Stimulated activated CD8-positive, alpha-beta memory T cell treated with anti-CD3 and anti-CD28 coated beads, Interleukin-15, amount 100 ng/mL, for 48 hours (primary cell): ENCODE data around the gene ZNF609.

ENCODE experiments used
- DNase-seq, 2 donors: peaks; one replicate each; pipeline ENCODE4 v3.0.0-alpha.2; 2020; ENCODE audit warnings: low read depth in 2 of 2

Gene ZNF609

GRCh38 chr15:64502151-64502550, 41.8 kb downstream of the ZNF609 start:
- DNase-seq, result no peak

GRCh38 chr15:64502551-64502950, 42.2 kb downstream of the ZNF609 start:
- no peak for DNase-seq

GRCh38 chr15:64503197-64503596, 42.8 kb downstream of the ZNF609 start:
- DNase-seq, result no peak

- DNase-seq, result no peak
Observed at GRCh38 chr15:64503640-64504039, 43.3 kb downstream of the ZNF609 start.

- DNase-seq, result peak; percentile 18 to 20
Observed at GRCh38 chr15:64507293-64507802, 47.0 kb downstream of the ZNF609 start.

- no peak for DNase-seq
Observed at GRCh38 chr15:64507845-64508244, 47.5 kb downstream of the ZNF609 start.

- no peak for DNase-seq
Observed at GRCh38 chr15:64513823-64514222, 53.4 kb downstream of the ZNF609 start.

GRCh38 chr15:64515196-64515595, 54.8 kb downstream of the ZNF609 start:
- no peak for DNase-seq

GRCh38 chr15:64515825-64516224, 55.4 kb downstream of the ZNF609 start:
- DNase-seq, result no peak

- DNase-seq, result no peak
Observed at GRCh38 chr15:64519897-64520296, 59.5 kb downstream of the ZNF609 start.

GRCh38 chr15:64521201-64521600, 60.8 kb downstream of the ZNF609 start:
- DNase-seq, result no peak

- DNase-seq, result no peak
Observed at GRCh38 chr15:64521726-64522164, 61.4 kb downstream of the ZNF609 start.

GRCh38 chr15:64522226-64522823, 61.9 kb downstream of the ZNF609 start:
- no peak for DNase-seq

- DNase-seq, result no peak
Observed at GRCh38 chr15:64523240-64523639, 62.9 kb downstream of the ZNF609 start.

GRCh38 chr15:64524778-64525177, 64.4 kb downstream of the ZNF609 start:
- no peak for DNase-seq

GRCh38 chr15:64525828-64526530, 65.6 kb downstream of the ZNF609 start:
- DNase-seq, result no peak

GRCh38 chr15:64527263-64527984, 67.0 kb downstream of the ZNF609 start:
- DNase-seq, result no peak

- DNase-seq, result no peak
Observed at GRCh38 chr15:64528871-64529270, 68.5 kb downstream of the ZNF609 start.

GRCh38 chr15:64530472-64530871, 70.1 kb downstream of the ZNF609 start:
- no peak for DNase-seq

GRCh38 chr15:64530918-64531317, 70.5 kb downstream of the ZNF609 start:
- no peak for DNase-seq

- DNase-seq, result peak in 1 of 2 donors; percentile 9
Observed at GRCh38 chr15:64532521-64533315, 72.3 kb downstream of the ZNF609 start.
